HG03097 (cell line): ENCODE data around the gene BAG3.

ENCODE experiments used
- ATAC-seq: cut with Tn5 transposase; IDR thresholded peaks from one replicate; pipeline ENCODE4 v1.9.1; 2021; ENCODE audit not compliant: unreplicated experiment, low FRiP score

Gene BAG3

DNA sequence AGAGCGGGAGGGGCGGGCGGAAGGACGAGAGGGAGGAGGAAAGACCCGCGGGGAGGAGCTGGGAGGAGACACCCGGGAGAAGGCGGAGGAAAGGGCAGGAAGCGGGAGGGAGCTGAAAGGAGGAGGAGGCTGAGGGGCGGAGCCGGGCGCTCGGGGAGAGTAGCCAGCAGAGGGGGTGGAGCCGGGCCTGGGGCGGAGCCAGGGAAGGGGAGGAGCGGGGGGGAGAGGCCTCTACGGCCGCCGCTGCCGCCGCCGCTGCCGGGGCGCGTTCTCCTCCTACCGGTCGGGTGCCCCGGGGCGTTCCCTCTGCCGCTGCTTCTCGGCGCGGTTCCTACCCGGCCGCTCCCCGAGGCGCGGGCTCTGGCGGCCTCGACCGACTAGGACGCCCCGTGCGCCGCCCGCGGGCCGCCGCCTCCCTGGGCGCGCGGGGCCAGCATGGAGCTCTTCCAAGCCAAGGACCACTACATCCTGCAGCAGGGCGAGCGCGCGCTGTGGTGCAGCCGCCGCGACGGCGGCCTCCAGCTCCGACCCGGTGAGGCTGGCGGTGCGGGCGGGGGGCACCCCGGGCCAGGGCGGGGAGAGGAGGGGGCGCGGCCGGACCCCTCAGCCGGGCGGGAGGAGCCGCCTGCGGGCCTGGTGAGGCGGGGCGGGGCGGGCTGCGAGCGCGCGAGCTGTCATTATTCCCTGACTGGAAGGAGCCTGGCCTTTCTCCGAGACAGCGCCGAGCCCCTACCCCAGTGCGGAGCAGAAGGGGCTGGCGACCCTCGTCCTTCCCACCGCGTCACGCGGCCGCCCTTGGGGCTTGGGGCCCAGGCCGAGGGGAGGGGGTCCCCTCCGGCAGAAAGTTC is 74.9 kb downstream of the BAG3 start, which contains the start of gene INPP5F:
Gene INPP5F, plus strand, starts transcription at position 223 of the 848 bp plus-strand sequence. Its CDS starts 213 bp downstream, at position 436.
- ATAC-seq = peak; percentile 95

DNA sequence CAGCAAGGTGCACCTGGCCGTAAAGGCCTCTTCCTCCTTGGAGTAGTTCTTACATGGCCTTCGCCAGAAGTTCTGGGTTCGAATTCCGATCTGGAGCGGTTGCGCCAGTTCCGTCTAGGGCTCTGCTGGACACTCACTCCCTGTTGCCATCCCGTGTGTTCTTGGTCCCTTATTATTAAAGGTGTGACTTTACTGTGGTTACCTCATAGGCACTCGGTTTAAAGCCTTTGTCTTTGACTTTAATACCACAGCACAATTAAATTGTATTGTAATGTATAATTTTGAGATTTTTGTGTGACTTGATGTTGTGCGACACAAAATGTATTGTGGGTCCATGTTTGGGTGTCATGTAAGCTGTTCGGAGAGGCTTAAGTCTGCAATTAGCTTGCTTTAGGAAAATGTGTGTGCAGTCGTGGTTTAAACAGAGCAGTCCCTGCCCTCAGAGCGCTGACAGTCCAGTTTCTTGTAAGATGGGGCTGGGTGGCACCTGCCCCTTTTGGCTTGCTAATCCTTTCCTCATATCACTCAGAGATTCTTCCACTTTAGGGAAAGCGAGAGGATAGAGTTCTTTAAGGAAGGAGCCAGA is 75.6 kb downstream of the BAG3 start:
- ATAC-seq = no peak
